Activated T-helper 2 cell treated with anti-CD3 and anti-CD28 coated beads, Interferon-gamma antibody, Interleukin-2, Interleukin-4, amounts not matched to agents 10 μg/mL and 5 μg/mL and 100 μg/mL, durations not matched to agents 14 hours and 24 hours and 36 hours (primary cell): ENCODE results near the gene PRR33. TPM values are rescaled to one million over a fixed set of nuclear protein-coding genes. Genes with fewer than 3 reads are reported as not detected.

Source experiments
- DNase-seq: peaks from one replicate; pipeline ENCODE4 v3.0.0; 2021; ENCODE audit warnings: low spot score
- H3K27ac Mint-ChIP-seq: one replicate; pipeline ENCODE4 v1.8.0; 2021; ENCODE audit warnings: mixed read lengths
- H3K27me3 Mint-ChIP-seq: one replicate; pipeline ENCODE4 v1.8.0; 2021; ENCODE audit warnings: low read depth, mixed read lengths
- H3K36me3 Mint-ChIP-seq: one replicate; pipeline ENCODE4 v1.8.0; 2021; ENCODE audit warnings: low read depth, mixed read lengths
- H3K4me1 Mint-ChIP-seq: one replicate; pipeline ENCODE4 v1.8.0; 2021; ENCODE audit warnings: low read depth, mixed read lengths
- H3K4me3 Mint-ChIP-seq: one replicate; pipeline ENCODE4 v1.8.0; 2021; ENCODE audit warnings: low read depth, mild to moderate bottlenecking, moderate library complexity, mixed read lengths
- H3K9me3 Mint-ChIP-seq: one replicate; pipeline ENCODE4 v1.8.0; 2021; ENCODE audit warnings: mixed read lengths
- intact Hi-C: fragments of 100-400 bp; cut with micrococcal nuclease; formaldehyde crosslinking; loops from one replicate; pipeline ENCODE4 v1.15.1; 2023
- total RNA-seq: library from RNA; stranded (reverse); gene quantifications from 2 replicates; pipeline ENCODE4 v1.2.3, GENCODE V29; 2022

The PRR33 gene
- total RNA-seq, 1 donor from 2014 or later: 0.05 TPM

- Mint-ChIP-seq H3K27ac (no peak overlapping the region), H3K4me3 (no peak overlapping the region), H3K27me3 (no peaks in the 10 kb centered on the region), H3K4me1 (peaks cover 3% of the 10 kb centered on the region), H3K9me3 (no peaks in the 10 kb centered on the region), H3K36me3 (no peaks in the 10 kb centered on the region)
- DNase-seq: no peak
- intact Hi-C loops: no loop called here
These were observed 33.1 kb upstream of the PRR33 start for GRCh38 chr11:1924646-1925372.

DNA sequence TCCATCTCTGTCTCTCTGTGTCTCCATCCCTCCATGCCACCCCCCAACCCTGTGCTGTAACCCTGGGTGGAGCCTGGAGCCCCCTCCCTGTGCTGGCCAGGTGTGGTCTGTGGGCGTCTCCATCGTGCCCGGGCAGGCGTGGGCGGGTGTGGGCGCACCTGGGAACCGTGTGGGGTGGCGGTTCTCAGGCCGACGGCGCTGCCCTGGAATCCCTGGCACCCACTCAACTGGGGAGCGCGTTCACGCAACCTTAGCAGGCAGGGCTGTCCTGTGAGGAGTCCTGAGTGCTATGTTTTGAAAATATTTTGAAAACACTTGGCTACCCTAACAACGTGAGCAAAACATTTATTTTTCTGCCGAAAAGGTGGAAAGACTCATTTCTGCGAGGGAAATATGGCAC lies 32.5 kb upstream of the PRR33 start:
- no peak overlapping the region for H3K4me3 Mint-ChIP-seq
- no peaks in the 10 kb centered on the region for H3K27me3 Mint-ChIP-seq
- DNase-seq: no peak
- peaks cover 3% of the 10 kb centered on the region for H3K4me1 Mint-ChIP-seq
- intact Hi-C loops: no loop called here
- H3K9me3 Mint-ChIP-seq: no peaks in the 10 kb centered on the region
- H3K27ac Mint-ChIP-seq: no peak overlapping the region
- no peaks in the 10 kb centered on the region for H3K36me3 Mint-ChIP-seq

DNA sequence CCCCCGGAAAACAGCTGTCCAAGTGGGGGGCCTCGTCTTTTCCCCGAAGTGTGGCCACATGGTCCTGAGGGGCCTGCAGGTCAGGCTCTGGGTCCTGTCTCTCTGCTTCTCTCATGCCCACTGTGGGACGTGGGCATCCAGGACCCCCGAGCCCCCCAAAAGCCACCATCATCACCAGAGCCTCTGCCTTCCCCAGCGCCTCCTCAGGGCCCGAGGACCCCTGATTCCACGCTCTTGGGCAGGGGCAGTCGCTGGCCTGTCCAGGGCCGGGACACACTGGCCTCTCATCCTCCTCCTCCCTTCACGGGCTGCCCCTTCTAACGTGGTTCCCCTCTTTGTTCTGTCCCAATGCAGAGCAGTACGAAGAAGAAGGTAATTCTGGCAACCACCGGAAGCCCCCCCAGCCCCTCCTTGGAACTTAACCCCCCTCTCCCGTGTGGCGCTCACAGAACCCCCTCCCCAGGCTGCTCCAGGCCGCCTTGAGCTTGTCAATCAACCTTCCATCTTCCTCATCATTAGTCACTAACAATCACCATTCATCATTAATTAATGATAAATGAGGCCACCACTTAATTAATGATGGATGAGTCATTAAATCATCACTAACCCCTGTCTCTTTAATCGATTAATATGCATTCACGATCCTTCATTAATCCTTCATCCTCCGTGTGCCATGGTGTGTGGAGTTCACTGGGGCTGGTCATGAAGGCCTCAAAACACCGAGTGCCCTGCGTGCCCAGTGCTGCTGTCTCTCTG lies 31.7 kb upstream of the PRR33 start:
- intact Hi-C loops: no loop called here
- H3K4me3 Mint-ChIP-seq: no peak overlapping the region
- peaks cover 3% of the 10 kb centered on the region for H3K4me1 Mint-ChIP-seq
- H3K9me3 Mint-ChIP-seq: no peaks in the 10 kb centered on the region
- H3K27ac Mint-ChIP-seq: no peak overlapping the region
- H3K36me3 Mint-ChIP-seq: no peaks in the 10 kb centered on the region
- H3K27me3 Mint-ChIP-seq: no peaks in the 10 kb centered on the region
- DNase-seq: no peak

- H3K9me3 Mint-ChIP-seq: no peaks in the 10 kb centered on the region
- intact Hi-C loops: no loop called here
- no peak for DNase-seq
These were observed 30.9 kb upstream of the PRR33 start for GRCh38 chr11:1922481-1923081.

GRCh38 chr11:1921574-1922141 lies 30.0 kb upstream of the PRR33 start:
- Mint-ChIP-seq H3K9me3 (no peaks in the 10 kb centered on the region), H3K36me3 (no peaks in the 10 kb centered on the region), H3K27ac (no peak overlapping the region), H3K27me3 (no peaks in the 10 kb centered on the region), H3K4me3 (no peak overlapping the region), H3K4me1 (peaks cover 3% of the 10 kb centered on the region)
- DNase-seq: no peak
- intact Hi-C loops: no loop called here

More at GRCh38 chr11:1922481-1923081, 30.9 kb upstream of the PRR33 start:
- H3K27me3 Mint-ChIP-seq: no peaks in the 10 kb centered on the region
- H3K36me3 Mint-ChIP-seq: no peaks in the 10 kb centered on the region
- H3K27ac Mint-ChIP-seq: no peak overlapping the region
- peaks cover 3% of the 10 kb centered on the region for H3K4me1 Mint-ChIP-seq
- H3K4me3 Mint-ChIP-seq: no peak overlapping the region

DNA sequence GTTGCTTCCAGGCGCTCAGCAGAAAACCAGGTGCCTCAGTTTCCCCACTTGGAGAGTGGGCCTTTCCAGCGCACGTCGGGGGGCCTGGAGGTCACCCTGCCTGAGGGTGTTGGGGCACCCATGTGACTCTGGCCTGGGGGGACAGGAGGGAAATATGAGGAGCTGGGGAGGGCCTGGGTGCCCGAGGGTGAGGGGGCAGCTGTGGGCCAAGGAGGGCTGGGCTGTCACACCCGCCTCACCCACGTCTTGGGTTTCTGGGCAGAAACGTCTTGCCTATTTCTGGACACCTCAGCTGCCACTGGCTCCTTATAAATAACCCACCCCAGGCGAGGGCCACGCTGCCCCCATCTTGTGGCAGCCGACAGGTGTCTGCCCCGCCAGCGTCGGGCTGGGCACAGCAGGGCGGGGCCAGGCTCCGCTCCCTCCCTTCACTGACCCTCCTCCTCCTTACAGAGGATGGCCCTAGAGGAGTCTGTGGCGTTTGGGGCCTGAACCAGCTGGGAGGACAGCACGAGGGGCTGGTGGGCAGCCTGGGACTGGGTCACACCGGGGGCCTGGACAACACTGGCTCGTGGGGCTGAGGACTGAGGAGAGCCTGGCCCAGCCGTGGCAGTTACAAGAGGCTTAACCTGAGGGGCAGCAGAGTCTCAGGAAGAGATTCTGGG lies 29.3 kb upstream of the PRR33 start:
- H3K27me3 Mint-ChIP-seq: no peaks in the 10 kb centered on the region
- H3K36me3 Mint-ChIP-seq: no peaks in the 10 kb centered on the region
- intact Hi-C loops: no loop called here
- no peaks in the 10 kb centered on the region for H3K9me3 Mint-ChIP-seq
- H3K4me1 Mint-ChIP-seq: peaks cover 3% of the 10 kb centered on the region
- H3K27ac Mint-ChIP-seq: no peak overlapping the region
- no peak for DNase-seq
- no peak overlapping the region for H3K4me3 Mint-ChIP-seq

DNA sequence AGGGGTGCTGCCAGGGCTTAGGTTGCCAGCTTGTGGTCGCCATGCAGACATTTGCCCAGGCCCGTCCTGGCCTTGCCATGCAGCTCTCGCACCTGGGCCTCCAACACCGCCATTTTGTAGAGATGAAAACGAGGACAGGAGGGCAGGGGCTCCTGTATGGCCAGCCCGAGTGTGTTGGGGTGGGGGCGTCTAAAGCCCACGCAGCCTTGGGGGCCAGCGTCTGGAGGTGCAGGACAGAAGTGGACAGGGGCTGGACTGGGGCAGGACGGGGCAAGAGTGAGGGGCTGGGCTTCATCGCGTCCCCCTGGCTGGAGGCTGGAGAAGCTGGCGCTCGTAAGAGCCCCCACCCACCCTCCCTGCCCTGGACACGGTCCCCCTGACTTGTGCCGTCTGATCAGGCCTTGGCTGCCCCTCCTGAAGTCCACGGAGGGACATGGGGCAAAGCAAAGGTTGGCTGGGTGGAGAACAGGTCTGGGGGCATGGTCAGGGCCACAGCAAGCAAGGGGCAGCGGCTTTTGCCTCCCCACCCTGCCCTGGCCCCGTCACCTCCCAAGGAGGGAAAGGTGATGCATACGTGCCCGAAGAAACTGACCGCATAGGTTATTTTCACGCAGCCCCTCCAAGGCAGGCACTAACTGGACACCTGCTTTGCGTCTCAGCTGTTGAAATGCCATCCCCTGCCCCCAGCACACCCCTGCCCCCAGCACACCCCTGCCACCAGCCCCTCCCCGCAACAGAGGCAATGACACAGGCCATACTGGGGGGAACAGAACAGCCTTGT lies 28.6 kb upstream of the PRR33 start:
- Mint-ChIP-seq H3K4me3 (no peak overlapping the region), H3K27me3 (no peaks in the 10 kb centered on the region), H3K27ac (no peak overlapping the region), H3K36me3 (peaks cover 3% of the 10 kb centered on the region), H3K4me1 (peaks cover 7% of the 10 kb centered on the region), H3K9me3 (no peaks in the 10 kb centered on the region)
- DNase-seq: no peak
- intact Hi-C loops: no loop called here

DNA sequence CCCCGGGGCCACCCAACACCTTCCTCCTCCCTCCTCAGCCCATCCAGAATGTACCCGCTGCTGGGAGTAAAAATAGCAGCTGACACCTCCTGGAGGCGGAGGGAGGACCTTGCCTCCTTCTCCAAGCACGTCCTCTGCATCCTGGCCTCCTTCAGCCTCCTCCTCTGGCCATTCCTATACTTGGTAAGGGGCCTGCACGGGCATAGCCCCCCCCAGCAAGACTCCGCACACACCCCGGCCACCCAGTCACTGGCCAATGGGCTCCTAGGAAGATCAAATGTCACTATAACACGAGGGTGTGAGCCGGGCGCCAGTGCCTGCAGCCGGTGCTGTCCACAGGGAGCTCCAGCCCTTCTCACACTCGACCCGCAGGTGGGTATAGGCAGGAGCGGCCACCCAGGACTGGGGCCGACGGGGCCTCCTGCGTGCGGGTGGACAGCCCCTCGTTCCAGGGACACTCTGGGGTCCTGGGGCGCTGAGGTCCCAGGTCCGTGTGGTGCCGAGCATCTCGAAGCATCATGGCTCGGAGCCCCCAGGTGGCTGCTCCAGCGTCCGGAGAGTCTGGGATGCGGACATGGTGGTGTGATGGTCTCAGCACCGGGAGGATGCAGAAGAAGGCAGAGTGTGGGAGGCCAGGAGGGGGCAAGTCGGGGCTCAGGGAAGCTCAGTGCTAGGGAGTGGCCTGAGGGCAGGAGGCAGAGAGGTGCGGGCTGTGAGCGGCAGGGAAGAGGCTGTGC lies 27.9 kb upstream of the PRR33 start, which contains the start of gene TNNT3:
Gene TNNT3, plus strand, starts transcription at position 313 of the 737 bp plus-strand sequence. CDS start 3,172 bp downstream, outside the sequence.
- intact Hi-C loops: loop anchor here (2.0 to 5.0 kb wide), 2 partner anchors 37 to 83 kb away; no protein-coding TSS in a partner anchor
- H3K36me3 Mint-ChIP-seq: peaks cover 3% of the 10 kb centered on the region
- H3K9me3 Mint-ChIP-seq: no peaks in the 10 kb centered on the region
- H3K4me1 Mint-ChIP-seq: peaks cover 7% of the 10 kb centered on the region
- H3K27ac Mint-ChIP-seq: no peak within 1 kb of the TSS
- DNase-seq: no peak
- no peak within 1 kb of the TSS for H3K4me3 Mint-ChIP-seq
- H3K27me3 Mint-ChIP-seq: no peaks in the 10 kb centered on the region

GRCh38 chr11:1918436-1919315 lies 27.0 kb upstream of the PRR33 start:
- H3K27me3 Mint-ChIP-seq: no peaks in the 10 kb centered on the region
- no peak for DNase-seq
- peaks cover 7% of the 10 kb centered on the region for H3K4me1 Mint-ChIP-seq
- intact Hi-C loops: loop anchor here (2.0 to 5.0 kb wide), 2 partner anchors 36 to 82 kb away; no protein-coding TSS in a partner anchor
- no peak overlapping the region for H3K27ac Mint-ChIP-seq
- H3K9me3 Mint-ChIP-seq: no peaks in the 10 kb centered on the region
- no peak overlapping the region for H3K4me3 Mint-ChIP-seq
- H3K36me3 Mint-ChIP-seq: peaks cover 3% of the 10 kb centered on the region

GRCh38 chr11:1917523-1918435 lies 26.1 kb upstream of the PRR33 start:
- Mint-ChIP-seq H3K27ac (no peak overlapping the region), H3K4me1 (peaks cover 6% of the 10 kb centered on the region), H3K4me3 (no peak overlapping the region), H3K36me3 (peaks cover 3% of the 10 kb centered on the region), H3K27me3 (no peaks in the 10 kb centered on the region), H3K9me3 (no peaks in the 10 kb centered on the region)
- intact Hi-C loops: loop anchor here (2.0 to 5.0 kb wide), 2 partner anchors 35 to 81 kb away; no protein-coding TSS in a partner anchor
- DNase-seq: no peak
